GM19035 (cell line): ENCODE data around the gene SLC41A3.
"Not testable (repeated sequence)": the region's sequence is repeated elsewhere in the genome, so short reads cannot be mapped to it uniquely, and the experiment has no call there.

Experiments used
- ATAC-seq: cut with Tn5 transposase; IDR thresholded peaks from one replicate; pipeline ENCODE4 v1.9.1; 2021; ENCODE audit not compliant: unreplicated experiment

The SLC41A3 gene

DNA sequence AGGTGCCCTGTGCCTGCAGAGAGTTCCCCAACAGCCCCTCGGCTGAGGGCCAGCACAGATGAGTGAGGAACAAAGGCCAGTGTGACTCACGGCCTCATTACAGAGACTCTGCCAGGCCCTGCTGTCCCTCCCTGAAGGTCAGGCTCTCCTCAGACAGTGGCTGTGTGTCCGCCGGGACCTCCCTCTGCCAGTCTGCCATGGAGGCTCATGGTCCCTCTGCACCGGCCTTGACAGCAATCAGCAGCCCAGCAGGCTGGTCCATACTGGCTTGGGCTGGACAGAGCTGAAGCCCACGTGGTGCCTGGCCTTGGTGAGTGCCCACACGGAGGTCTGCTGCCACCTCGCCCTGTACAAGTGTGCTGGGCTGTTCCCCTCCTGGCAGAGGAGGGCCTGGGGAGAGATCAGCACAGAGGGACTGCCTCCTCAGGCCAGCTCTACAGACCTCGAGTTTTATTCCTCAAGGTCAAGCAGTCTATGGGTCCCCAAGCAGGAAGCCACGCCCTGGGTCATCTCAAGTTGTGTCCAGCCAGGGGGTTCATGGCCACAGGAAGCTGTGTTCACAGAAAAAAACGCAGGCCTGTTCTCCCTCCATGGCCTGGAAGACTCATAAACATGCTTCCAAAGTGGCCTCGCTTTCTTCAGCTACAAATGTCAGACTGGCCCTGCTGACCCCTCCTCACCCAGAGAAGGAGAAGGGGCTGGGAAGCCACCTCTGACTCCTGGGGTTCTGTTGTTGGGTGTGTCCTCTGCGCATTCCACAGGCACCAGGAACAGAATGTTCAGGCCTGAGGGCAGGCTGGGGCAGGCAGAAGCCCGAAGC is 27.0 kb downstream of the SLC41A3 start:
- no peak for ATAC-seq

DNA sequence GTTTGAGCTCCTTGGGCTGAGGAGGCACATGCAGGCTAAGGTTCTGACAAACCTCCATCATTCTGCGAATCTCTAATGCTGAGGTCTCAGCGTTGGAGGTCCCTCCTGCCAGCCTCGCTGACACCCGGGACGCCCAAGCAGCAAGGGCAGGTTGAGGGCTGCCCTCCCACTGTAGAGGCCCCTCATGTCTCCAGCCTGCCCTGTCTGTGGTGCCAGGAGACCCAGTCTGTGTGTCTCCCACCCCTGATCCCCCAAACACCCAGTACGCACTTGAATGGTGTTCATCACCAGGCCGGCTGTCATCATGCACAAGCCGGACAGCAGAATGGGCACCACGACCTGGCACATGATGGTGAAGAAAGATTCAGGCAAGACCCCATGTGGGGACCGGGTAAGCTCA is 27.8 kb downstream of the SLC41A3 start:
- no peak for ATAC-seq

DNA sequence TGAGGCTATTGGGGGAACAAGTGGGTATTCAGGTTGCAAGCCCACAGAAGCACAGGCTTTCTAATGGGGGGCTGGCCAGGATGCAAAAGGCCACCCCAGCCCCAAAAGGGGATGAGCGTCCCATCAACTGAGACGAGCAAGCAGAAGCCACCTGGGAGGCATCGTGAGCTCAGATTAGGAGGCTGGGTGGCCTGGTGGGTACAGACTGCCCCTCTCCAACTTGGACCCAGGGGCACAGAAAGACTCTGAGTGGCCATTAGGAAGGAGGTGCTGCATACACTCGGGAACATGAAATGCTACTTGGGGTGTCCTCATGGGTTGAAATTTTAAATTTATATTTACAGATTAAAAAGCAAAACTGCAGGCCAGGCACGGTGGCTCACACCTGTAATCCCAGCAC is 29.1 kb downstream of the SLC41A3 start:
- ATAC-seq: no peak

DNA sequence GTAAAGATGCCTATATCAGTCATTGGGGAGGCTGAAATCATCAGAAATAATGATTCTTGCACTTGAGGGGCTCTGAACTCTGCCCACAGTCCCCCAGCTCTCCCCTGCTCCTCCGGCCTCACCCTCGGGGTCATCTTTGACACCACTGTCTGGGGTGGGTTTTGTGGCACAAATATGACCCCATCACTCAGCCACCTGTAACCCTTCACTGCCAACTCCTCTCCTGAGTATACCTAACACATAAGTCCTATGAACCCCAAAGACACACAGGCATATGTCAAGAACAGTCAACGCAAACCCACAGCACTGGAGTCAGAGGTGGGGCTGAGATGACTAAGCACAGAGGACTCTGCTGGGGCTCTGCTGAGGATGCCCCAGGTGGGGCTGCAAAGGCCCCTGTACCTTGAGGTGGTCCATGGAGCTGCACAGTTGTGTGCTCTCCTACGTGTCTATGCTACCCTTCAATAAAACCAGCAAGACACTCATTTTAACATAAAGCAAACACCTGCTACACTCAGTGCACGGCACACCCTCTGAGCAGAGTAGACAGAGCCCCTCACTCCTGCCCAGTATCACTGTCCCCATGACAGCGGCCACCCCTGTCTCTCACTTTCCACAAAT is 29.9 kb downstream of the SLC41A3 start:
- no peak for ATAC-seq

DNA sequence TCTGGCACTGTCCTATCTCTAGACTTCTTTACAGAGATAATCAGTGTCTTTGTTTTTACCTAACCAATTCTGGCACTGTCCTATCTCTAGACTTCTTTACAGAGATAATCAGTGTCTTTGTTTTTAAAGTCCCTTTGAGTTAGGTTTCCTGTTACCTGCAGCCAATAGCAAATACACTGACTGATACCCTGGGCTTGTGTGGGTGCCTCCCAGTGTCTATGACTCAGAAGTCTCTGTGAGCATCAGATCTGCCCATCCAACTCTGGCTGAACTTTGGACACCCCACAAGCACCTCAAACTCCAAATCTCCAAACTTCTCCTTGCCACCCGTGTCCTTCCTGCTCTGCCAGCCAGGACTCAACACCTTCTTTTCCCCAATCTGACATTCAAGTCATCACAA is 30.4 kb downstream of the SLC41A3 start:
- no peak for ATAC-seq

DNA sequence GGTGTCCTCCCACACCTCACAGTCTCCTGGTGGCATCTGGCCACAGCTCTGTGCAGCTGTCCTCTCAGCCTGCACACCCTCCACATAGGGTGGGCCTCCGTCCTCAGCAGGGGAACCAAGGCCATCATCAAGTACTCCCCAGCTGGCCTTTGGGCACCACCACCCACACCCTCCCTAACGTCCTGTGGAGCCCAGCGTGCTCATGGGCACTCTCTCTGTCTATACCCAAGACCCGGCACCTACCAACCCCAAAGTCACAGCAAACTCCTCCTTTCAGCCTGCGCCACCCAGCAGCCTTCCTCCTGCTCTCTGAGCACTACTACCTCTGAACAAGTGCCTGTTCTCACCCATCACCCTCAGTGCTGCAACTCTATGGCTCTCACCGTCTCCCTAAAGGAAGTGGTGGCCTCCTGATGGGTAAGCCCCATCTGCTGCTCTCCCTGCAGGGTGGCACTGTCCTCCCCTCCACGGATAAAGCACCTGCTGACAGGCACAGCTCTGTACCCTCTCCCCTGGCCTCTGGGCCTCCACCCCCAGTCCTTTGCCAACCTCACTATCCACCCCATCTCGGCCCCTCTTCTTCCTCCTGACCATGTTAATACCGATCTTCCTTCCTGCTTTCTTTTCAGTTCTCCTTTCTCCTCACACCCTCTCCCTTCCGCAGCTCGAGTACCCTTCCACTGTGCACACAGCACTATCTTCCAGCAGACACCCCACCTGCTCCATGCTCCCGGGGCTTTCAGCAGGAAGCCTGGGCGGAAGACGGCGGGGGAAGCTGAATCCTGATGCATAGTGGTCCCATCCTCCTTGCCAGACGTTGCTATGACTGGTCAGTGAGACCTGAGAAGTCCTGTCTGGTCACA is 31.5 kb downstream of the SLC41A3 start:
- ATAC-seq: no peak

DNA sequence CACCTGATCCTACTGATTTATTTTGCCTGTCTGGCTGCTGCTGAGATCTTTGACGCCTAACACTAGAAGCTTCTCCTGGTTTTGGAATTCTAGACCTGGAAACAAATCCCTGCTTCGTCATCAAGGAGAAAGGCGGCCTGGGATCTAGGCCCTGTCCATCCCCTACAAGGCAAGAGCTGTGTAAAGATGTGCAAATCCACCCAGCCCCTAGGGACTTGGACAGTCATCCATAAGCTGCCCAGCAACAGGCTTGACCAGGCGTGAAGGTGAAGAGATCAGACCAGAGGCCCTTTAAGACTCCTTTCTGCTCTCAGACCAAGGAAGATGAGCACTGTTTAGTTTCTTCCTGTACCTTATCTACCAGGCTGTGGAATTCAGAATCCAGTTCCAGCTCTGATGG is 32.2 kb downstream of the SLC41A3 start:
- no peak for ATAC-seq

DNA sequence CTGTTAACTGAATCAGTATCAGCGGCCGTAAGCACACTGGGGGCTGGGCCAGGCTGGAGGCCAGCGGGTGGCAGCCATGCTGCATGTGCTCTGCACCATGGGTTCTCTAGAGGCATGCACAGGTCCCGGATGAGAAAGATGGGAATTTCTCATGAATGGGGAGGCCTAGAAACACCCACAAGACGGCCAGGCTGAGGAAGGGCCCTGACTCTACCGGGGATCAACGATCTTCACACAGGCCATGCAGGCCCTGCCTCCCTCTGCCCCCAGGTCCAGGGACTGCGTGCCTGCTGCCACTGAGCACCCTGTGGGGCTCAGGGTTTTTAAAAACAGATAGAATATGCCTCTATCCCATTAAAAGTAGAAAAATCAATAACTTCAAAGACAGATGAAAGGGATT is 32.7 kb downstream of the SLC41A3 start:
- ATAC-seq: no peak

DNA sequence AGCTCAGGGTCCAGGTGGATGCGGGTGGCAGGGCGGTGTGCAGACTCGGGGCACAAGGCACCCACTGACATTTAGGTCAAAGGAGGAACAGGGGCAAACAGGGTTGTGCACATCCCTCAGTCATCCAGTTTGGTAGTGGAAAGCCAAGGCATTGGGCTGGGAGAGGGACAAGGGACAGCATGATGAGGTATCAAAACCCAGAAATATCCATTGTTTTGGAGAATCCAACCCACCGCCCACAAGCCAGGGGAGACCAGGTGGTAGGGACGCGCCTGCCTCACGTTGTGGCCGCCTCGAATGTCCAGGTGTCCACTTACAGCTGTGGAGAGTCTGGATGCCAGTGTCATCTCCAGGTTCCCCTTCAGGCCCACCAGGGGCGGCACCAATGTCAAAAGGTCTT is 33.3 kb downstream of the SLC41A3 start:
- no peak for ATAC-seq

DNA sequence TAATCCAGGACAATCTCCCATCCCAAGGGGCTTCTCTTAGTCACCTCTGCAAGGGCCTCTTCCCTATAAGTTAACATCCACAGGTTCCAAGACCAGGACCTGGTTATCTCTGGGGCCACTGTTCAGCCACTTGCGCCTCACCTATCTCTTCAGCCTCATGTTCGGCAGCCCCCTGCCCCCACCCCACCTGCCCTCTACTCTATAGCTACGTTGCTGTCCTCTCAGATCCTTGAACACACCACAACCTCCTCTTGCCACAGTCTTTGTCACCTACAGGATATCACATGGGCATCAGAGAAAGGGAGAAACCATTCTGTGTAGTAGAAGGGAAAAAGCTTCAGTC is 33.9 kb downstream of the SLC41A3 start:
- ATAC-seq: no peak

DNA sequence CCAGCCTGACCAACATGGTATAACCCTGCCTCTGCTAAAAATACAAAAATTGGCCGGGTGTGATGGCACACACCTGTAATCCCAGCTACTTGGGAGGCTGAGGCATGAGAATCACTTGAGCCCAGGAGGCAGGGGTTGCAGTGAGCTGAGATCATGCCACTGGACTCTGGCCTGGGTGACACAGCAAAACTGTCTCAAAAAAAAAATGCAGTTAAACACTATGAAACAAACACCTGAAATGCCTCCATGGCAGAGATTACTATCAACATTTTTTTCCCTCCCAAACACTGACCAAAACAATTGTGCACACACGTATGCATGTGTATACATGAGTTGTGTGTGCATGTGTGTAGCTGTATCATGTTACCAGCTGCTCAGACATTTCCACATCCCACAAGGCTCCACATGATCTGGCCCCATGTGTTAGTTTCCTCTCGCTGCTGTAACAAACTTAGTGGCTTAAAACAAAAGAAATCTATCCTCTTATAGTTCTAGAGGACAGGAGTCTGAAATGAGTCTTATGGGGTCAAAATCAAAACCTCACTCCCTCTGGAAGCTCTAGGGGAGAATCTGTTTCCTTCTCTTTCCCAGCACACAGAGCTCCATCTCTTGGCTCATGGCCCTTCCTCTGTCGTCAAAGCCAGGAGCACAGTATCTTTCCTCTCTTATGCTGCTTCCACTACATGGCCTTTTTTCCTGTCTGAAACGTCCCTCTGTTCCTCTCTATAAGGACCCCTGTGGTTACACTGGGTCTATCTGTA is 34.5 kb downstream of the SLC41A3 start:
- ATAC-seq: no peak

DNA sequence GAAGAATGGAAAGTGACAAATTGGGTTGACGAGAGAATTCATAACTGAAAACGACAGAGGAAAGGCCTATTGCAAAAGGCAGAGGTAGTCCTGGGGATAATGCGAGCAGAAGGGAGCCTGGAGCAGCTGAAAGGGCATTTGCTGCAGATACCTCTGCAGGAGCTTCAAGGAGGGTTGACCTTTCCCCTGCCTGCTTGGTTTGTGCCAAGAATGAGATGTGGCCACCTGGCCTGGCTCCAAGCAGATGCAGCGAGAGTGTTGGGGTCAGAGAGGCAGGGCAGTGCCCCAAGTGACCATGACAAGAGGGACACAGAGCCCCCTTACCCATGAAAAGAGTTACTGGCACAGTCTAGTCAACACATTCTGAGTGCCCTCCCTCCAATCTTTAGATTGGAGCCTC is 43.5 kb downstream of the SLC41A3 start:
- ATAC-seq: no peak

DNA sequence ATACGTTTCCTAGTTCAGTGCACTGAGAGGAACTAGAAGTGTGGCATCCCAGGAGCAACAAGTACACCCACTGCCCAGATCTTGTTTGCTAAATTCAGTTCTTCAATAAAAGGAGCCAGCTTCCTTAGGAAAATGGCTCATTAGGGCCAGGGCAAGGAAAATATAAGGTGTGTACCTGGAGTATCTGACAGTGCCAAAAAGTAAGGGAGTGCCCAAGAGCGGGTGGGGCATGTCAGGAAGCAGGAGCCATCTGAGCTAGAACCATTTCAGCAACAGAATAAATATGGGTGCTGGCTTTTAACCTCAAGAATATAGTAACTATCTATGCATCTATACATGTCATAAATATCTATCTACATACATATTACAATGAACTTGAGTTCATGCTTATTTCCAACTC is 44.1 kb downstream of the SLC41A3 start:
- ATAC-seq: no peak

DNA sequence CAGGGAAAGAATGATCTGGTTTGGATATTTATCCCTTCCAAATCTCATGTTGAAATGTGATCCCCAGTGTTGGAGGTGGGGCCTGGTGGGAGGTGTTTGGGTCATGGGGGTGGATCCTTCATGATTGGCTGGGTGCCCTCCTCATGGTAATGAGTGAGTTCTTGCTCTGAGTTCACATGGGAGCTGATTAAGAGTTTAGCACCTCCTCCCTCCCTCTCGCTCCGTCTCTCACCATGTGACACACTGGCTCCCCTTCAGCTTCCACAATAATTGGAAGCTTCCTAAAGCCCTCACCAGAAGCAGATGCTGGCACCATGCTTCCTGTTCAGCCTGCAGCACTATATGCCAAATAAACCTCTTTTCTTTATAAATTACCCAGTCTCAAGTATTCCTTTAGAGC is 45.1 kb downstream of the SLC41A3 start:
- not testable (repeated sequence) for ATAC-seq

DNA sequence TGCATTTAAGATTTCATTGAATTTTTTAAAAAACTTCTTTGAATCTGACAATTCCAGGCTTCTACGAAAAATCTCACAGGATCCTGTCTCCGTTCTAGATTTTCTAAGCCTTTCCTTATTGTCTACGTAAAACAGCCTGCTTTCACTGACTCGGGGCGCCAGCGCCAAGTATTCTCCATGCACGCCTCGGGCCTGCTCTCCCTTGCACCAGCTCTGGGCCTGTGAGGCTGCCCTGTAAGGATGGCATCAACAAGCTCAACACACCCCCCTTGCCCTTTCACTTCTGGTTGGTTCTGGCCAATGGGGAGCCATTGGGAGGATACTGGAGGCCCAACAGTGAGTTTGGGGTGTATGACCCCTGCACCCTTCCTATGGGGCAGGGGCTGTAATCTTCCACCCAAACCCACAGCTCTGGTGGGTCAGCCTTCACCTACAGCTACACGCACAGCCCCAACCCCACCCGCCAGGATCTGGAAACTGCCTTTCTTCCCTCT is 47.8 kb downstream of the SLC41A3 start:
- ATAC-seq: no peak

DNA sequence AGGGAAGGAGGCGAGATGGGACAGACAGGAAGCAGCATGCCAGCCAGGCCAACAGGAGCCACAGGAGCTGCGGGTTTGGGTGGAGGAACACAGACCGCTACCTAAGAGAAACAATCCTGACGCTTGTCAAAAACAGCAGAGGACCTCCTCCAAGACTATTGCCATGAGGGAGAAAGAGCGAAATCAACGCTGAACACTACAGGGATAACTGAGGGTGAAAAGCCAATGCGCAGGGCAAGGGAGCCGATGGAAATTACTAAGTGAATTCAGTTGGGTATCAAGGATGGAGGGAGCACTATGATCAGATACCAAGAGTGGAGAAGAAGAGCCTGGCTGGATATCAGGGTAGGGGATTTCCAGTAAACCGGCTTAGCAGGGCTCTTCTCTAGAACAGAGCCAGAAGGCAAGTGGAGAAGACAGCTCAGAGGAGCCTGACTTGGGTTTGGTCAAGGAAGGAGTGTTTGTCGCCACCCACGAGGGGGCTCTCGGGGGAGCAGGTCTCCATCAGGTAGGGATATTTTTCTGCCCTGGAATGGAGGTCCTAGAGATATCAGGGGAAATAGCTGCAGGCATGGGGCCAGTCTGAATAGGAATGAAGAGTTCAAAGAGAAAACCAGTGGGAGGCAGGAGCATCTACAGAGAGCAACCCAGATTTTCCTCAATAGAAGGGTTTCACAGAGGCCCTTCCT is 48.4 kb downstream of the SLC41A3 start:
- ATAC-seq: no peak

DNA sequence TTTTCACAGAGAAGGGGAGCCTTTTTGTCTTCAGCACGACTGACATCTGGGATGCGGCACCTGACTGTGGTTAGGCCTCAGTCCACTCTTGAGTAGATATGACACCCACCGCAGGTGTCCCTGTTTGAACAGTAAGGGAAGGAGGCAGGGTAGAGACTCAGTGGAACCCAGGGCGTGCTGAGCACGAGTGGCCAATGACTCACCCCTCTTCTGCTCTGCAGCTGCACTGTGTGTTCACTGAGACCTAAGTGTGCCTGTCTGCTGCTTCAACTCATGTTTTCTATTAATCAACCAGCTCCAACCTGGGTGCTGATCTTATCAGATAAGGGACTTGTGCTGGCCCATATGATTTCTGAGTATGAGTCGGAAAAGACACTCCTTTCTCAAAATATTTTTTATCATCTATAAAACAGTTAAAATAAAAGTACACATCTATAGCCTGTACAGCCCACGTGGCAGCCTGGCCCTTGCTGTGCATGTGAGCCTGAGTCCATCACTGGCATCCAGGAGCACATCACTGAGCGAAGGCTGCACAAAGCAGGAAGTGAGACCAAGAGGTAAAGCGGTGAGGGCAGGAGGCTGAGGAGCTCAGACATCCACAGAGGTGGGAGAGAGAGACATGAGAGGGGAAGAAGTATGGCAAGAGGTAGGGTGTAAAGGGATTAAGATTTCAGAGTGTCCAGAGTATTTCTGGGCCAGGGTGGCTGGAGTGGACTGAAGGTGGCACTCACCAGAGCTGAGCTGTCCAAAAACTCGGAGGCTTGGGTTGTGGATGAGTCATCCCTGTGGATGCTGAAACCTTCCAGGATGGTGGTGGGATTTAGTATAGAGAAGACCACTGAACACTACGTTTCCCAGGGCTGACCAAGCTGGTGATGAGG is 49.2 kb downstream of the SLC41A3 start:
- ATAC-seq: no peak

DNA sequence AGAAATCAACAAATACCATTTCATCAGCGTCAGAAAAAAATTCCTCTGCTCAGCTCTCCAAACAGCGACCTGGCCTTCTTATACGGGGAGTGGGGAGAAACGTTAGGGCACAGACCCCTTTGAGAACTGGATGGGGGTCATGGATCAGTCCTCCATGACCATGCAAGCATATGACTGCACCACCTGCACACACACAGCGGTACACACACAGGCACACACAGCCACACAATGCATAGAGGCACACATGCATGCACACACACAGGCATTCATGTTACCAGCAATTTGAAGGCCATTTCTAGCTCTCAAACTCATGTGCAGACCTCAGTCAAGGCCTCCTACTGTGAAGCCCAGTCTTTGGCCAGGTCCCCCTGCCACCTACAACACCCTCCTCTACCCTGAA is 50.2 kb downstream of the SLC41A3 start:
- ATAC-seq: no peak

DNA sequence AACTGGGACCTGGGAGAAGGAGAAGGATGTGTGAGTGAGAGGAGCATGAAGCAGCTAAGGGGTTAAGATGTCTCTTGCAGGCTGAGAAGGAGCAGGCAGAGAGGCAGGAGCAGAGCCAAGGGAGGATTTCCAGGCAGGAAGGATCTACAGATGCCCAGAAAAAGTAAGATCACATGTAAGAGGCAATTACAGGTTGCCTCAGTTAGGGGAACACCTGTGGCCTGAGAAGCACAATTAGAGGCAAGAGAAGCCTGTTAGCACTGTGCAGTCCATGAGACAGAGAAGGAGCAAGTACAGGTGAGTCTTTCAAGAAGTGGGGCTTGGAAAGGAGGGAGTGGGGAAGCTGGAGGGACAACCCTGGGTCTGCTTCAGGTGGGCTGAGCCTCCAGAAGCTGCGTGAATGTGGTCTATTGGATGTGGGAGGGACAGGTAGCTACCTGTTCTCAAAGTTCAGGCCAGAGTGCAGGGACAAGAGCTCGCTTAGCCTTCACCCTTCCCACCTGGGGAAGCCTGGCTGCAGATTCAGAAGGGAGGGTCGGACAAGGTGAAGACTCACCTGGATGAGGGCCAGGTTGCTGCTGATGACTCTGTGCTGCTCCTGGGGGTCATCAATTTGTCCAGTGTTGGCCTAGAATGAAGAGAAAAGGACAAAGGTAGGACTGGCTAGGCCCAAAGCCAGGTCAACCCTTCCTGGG is 50.7 kb downstream of the SLC41A3 start:
- ATAC-seq: no peak
